SK-N-MC (cell line): ENCODE data around the gene BEX5.

Experiments
- EZH2 ChIP-seq: fragments of 200-600 bp; sonication (generic); IDR thresholded peaks from one replicate; pipeline ENCODE4 v1.6.1; 2017; ENCODE audit warnings: antibody characterized with exemption
- POLR2AphosphoS5 ChIP-seq: IDR thresholded peaks from 2 replicates; pipeline ENCODE4 v1.6.1; 2012; ENCODE audit warnings: mild to moderate bottlenecking, low read depth, low read length, borderline replicate concordance

GRCh38 chrX:102138064-102138463 lies 17.7 kb downstream of the BEX5 start:
- TF ChIP-seq POLR2AphosphoS5 (no peak), EZH2 (no peak)
